K562 (cell line): ENCODE data around the gene PPP1R9A. TPM values are rescaled to one million over a fixed set of nuclear protein-coding genes. Genes with fewer than 3 reads are reported as not detected.

Experiments
- ATAC-seq: fragments of 200-7000 bp; cut with Tn5 transposase; 3 replicates; pipeline ENCODE4 v1.9.1; 2020; ENCODE audit warnings: moderate library complexity
- BruUV-seq: library from RNA; stranded (reverse); fragments of 400-500 nt; replicated peaks from 2 replicates; lab custom pipeline; 2021; lab: Mats Ljungman, UMichigan
- CTCF ChIA-PET: fragments of 300-600 bp; formaldehyde crosslinking; extraction: SDS; loops from one replicate; lab custom pipeline; 2021; ENCODE audit warnings: low intra/inter-chr PET ratio; lab: Yijun Ruan, JAX
- POLR2A ChIA-PET: fragments of 300-600, 350-650 bp; sonication (Branson Sonifier 250); formaldehyde crosslinking; extraction: SDS; loops from one replicate; lab custom pipeline; 2021; ENCODE audit warnings: antibody characterized with exemption, inconsistent platforms; lab: Yijun Ruan, JAX
- DNase-seq, 4 experiments: peaks; one replicate each; pipeline versions ENCODE4 v3.0.0 to v3.0.0-alpha.2; 2011 to 2018; ENCODE audit warnings: low spot score in 3 of 4, mixed read lengths in 3 of 4; ENCODE audit errors: extremely low read depth in 1 of 4
- FAIRE-seq: peaks from 2 replicates; lab custom pipeline; 2011; peaks lifted over from hg19 to GRCh38; lab: Jason Lieb, UNC
- H2AFZ ChIP-seq: 2 replicates; pipeline ENCODE4 v1.6.0; 2011; ENCODE audit warnings: low read depth, low read length, control low read depth, inconsistent platforms
- H3K27ac ChIP-seq: fragments of 200-600 bp; 3 replicates; pipeline ENCODE4 v1.8.0; 2011; ENCODE audit warnings: low read depth, mild to moderate bottlenecking, control low read depth, inconsistent platforms, low read length, moderate library complexity, mixed read lengths; ENCODE audit errors: extremely low read depth
- H3K27me3 ChIP-seq, 2 experiments: fragments of 300-600 bp in 1 of 2; 2 replicates in 1 of 2; 3 replicates in 1 of 2; pipeline versions ENCODE4 v1.6.0 to v1.8.0; 2011; ENCODE audit warnings: inconsistent platforms in 2 of 2, low read length in 2 of 2, mild to moderate bottlenecking in 1 of 2, mixed read lengths in 1 of 2, moderate library complexity in 1 of 2; ENCODE audit not compliant: control insufficient read depth in 2 of 2, insufficient read depth in 2 of 2
- H3K36me3 ChIP-seq: fragments of 300-600 bp; 3 replicates; pipeline ENCODE4 v1.8.0; 2011; ENCODE audit warnings: mild to moderate bottlenecking, low read length, inconsistent platforms; ENCODE audit not compliant: control insufficient read depth, insufficient read depth
- H3K4me1 ChIP-seq, 2 experiments: fragments of 200-600 bp in 1 of 2; replicated peaks in 1 of 2; 2 replicates in 1 of 2; 3 replicates in 1 of 2; pipeline versions ENCODE4 v1.5.1 to v1.8.0; 2011; ENCODE audit warnings: inconsistent platforms in 2 of 2, low read length in 2 of 2, mild to moderate bottlenecking in 1 of 2, mixed read lengths in 1 of 2, moderate library complexity in 1 of 2; ENCODE audit not compliant: control insufficient read depth in 2 of 2, insufficient read depth in 2 of 2
- H3K4me2 ChIP-seq: 2 replicates; pipeline ENCODE4 v1.6.1; 2011; ENCODE audit warnings: low read length, control low read depth, inconsistent platforms, mixed read lengths; ENCODE audit not compliant: insufficient read depth
- H3K4me3 ChIP-seq: fragments of 200-600 bp; sonication (generic), shearing (Covaris generic); 2 replicates; pipeline ENCODE4 v1.5.1; 2016; ENCODE audit warnings: control low read depth, inconsistent platforms
- H3K79me2 ChIP-seq: fragments of 200-600 bp; 3 replicates; pipeline ENCODE4 v1.8.0; 2011; ENCODE audit warnings: low read length, inconsistent platforms; ENCODE audit not compliant: control insufficient read depth, insufficient read depth
- H3K9ac ChIP-seq, 2 experiments: 2 replicates each; pipeline versions ENCODE4 v1.6.0 to v1.6.1; 2011; ENCODE audit warnings: low read depth in 2 of 2, low read length in 2 of 2, control low read depth in 1 of 2, inconsistent platforms in 1 of 2, mild to moderate bottlenecking in 1 of 2, mixed read lengths in 1 of 2; ENCODE audit not compliant: insufficient read depth in 1 of 2
- H3K9me1 ChIP-seq: one replicate; pipeline ENCODE4 v1.6.0; 2011; ENCODE audit warnings: inconsistent platforms, mild to moderate bottlenecking, low read length, moderate library complexity; ENCODE audit not compliant: control insufficient read depth, insufficient read depth
- H3K9me3 ChIP-seq: replicated peaks from 2 replicates; pipeline ENCODE4 v1.5.1; 2011; ENCODE audit warnings: low read depth, low read length, inconsistent platforms; ENCODE audit not compliant: control insufficient read depth, insufficient read depth
- H4K20me1 ChIP-seq: replicated peaks from 2 replicates; pipeline ENCODE4 v1.6.1; 2011; ENCODE audit warnings: low read length, inconsistent platforms, mixed read lengths; ENCODE audit not compliant: control insufficient read depth, insufficient read depth
- ARID3A ChIP-seq: IDR thresholded peaks from 2 replicates; pipeline ENCODE4 v1.6.1; 2012; ENCODE audit warnings: low read depth, low read length, improper control_type of control experiment, borderline replicate concordance
- BRCA1 ChIP-seq, 2 experiments: fragments of 450-650 bp in 1 of 2; sonication (generic) in 1 of 2; formaldehyde crosslinking in 1 of 2; IDR thresholded peaks; 2 replicates each; pipeline versions ENCODE4 v1.5.0 to v1.6.1; 2017 to 2020; ENCODE audit warnings: mild to moderate bottlenecking in 1 of 2, missing genetic modification reagents in 1 of 2
- BRF2 ChIP-seq: IDR thresholded peaks from 3 replicates; pipeline ENCODE4 v1.6.1; 2011; ENCODE audit warnings: borderline replicate concordance, mild to moderate bottlenecking; ENCODE audit not compliant: insufficient read length, insufficient read depth
- EHMT2 ChIP-seq: fragments of 450-650 bp; IDR thresholded peaks from 2 replicates; pipeline ENCODE4 v1.6.1; 2018; ENCODE audit warnings: antibody characterized with exemption
- FOXK2 ChIP-seq, 2 experiments: fragments of 450-650 bp; IDR thresholded peaks in 1 of 2; conservative IDR thresholded peaks in 1 of 2; 2 replicates each; pipeline ENCODE4 v1.6.1; 2016; ENCODE audit warnings: low read depth in 2 of 2, mild to moderate bottlenecking in 1 of 2
- HDAC8 ChIP-seq: fragments of 450-650 bp; IDR thresholded peaks from 2 replicates; pipeline ENCODE4 v1.6.1; 2016; ENCODE audit warnings: mild to moderate bottlenecking, missing genetic modification characterization, moderate library complexity, missing compliant biosample characterization
- HMG20A ChIP-seq: fragments of 450-650 bp; formaldehyde crosslinking; conservative IDR thresholded peaks from 2 replicates; pipeline ENCODE4 v1.4.0; 2020; ENCODE audit warnings: mild to moderate bottlenecking, mixed read lengths
- HOXB6 ChIP-seq: fragments of 250-450 bp; sonication (Bioruptor Pico); IDR thresholded peaks from 2 replicates; pipeline ENCODE4 v1.5.1; 2022; ENCODE audit warnings: mild to moderate bottlenecking, borderline replicate concordance
- MAFF ChIP-seq: IDR thresholded peaks from 2 replicates; pipeline ENCODE4 v1.6.1; 2012; ENCODE audit warnings: low read length, improper control_type of control experiment
- PKNOX1 ChIP-seq: fragments of 450-650 bp; IDR thresholded peaks from 2 replicates; pipeline ENCODE4 v1.6.1; 2016
- RB1 ChIP-seq: fragments of 450-650 bp; IDR thresholded peaks from 2 replicates; pipeline ENCODE4 v1.6.1; 2017; ENCODE audit warnings: low read depth, mild to moderate bottlenecking
- RBFOX2 ChIP-seq: fragments of 200-400 bp; formaldehyde crosslinking; IDR thresholded peaks from 2 replicates; pipeline ENCODE4 v1.6.1; 2017; ENCODE audit warnings: low read depth, mild to moderate bottlenecking, low read length, moderate library complexity
- RFX5 ChIP-seq: IDR thresholded peaks from 2 replicates; pipeline ENCODE4 v1.6.1; 2011; ENCODE audit warnings: low read depth, mild to moderate bottlenecking, improper control_type of control experiment, low read length
- SREBF2 ChIP-seq: sonication (generic); formaldehyde crosslinking; IDR thresholded peaks from 2 replicates; pipeline ENCODE4 v1.4.0; 2020; ENCODE audit warnings: mild to moderate bottlenecking, missing genetic modification reagents
- TCF7 ChIP-seq: sonication (generic); IDR thresholded peaks from 2 replicates; pipeline ENCODE4 v1.6.1; 2016; ENCODE audit warnings: antibody characterized with exemption, borderline replicate concordance
- TEAD1 ChIP-seq, 2 experiments: fragments of 450-650 bp in 1 of 2; sonication (generic) in 1 of 2; formaldehyde crosslinking; IDR thresholded peaks; 2 replicates each; pipeline versions ENCODE4 v1.4.0 to v1.8.0; 2020 to 2022; ENCODE audit warnings: mild to moderate bottlenecking in 2 of 2, missing genetic modification reagents in 1 of 2
- ZNF253 ChIP-seq: fragments of 250-450 bp; sonication (Bioruptor Pico); conservative IDR thresholded peaks from 2 replicates; pipeline ENCODE4 v1.6.1; 2021; ENCODE audit warnings: mild to moderate bottlenecking
- WGBS: fragments of 100-300 bp; shearing (Covaris generic); methylation state at CpG from one replicate; pipeline ENCODE4 v1.1.6; 2016; ENCODE audit warnings: low coverage, mixed read lengths; ENCODE audit not compliant: insufficient coverage; ENCODE audit errors: missing lambda C conversion rate; 5-methylcytosine and 5-hydroxymethylcytosine counted together
- in situ Hi-C: fragments of 300-500 bp; cut with MboI; formaldehyde crosslinking; loops from 4 replicates; pipeline ENCODE4 v1.15.0; 2018; ENCODE audit warnings: inconsistent platforms, mixed read lengths
- intact Hi-C: fragments of 100-400 bp; cut with micrococcal nuclease; formaldehyde crosslinking; loops from 2 replicates; pipeline ENCODE4 v1.14.2; 2022
- polyA plus RNA-seq, 8 experiments: library from polyadenylated mRNA; depleted of rRNA in 4 of 8; stranded (reverse) in 5 of 8; unstranded in 3 of 8; fragments of >200 nt; fragmentation: Nextera tagmentation in 2 of 8; fragmentation: Illumina TruSeq in 1 of 8; extraction: Ambion mirVana in 2 of 8; extraction: Trizol in 1 of 8; gene quantifications; 2 replicates each; pipeline versions ENCODE4 v1.2.1 to v1.2.3, GENCODE V29; 2011 to 2014; ENCODE audit warnings: inconsistent platforms in 1 of 8, missing spikeins in 1 of 8
- total RNA-seq, 7 experiments: library from RNA; depleted of rRNA in 6 of 7; stranded (reverse); fragments of >200 nt in 6 of 7; fragmentation: Illumina TruSeq in 2 of 7; extraction: Trizol in 2 of 7; gene quantifications; 2 replicates each; pipeline versions ENCODE4 v1.2.1 to v1.2.3, GENCODE V29; 2011 to 2021; ENCODE audit warnings: low replicate concordance in 1 of 7

Gene PPP1R9A
- total and polyA plus RNA-seq, 9 of the 15 experiments (the other 6 are each of a cell fraction or from before 2014, with no cell fraction given), result 0.24 TPM; not detected in 8

- TF ChIP-seq ARID3A, result no peak
These were observed 18.8 kb upstream of the PPP1R9A start (continued) for GRCh38 chr7:94888551-94888950.

- Histone ChIP-seq H3K27me3 (no peaks in the 10 kb centered on the region; a peak in 1 of 5 replicates), H3K9ac (no peak overlapping the region), H4K20me1 (no peaks in the 10 kb centered on the region), H3K4me2 (no peak overlapping the region), H3K9me1 (no peaks in the 10 kb centered on the region), H3K36me3 (no peaks in the 10 kb centered on the region), H3K79me2 (no peaks in the 10 kb centered on the region), H3K4me3 (no peak overlapping the region), H3K4me1 (no peaks in the 10 kb centered on the region), H2AFZ (no peak overlapping the region), H3K27ac (no peak overlapping the region), H3K9me3 (no peaks in the 10 kb centered on the region)
- DNase-seq (no peak), ATAC-seq (no peak), FAIRE-seq (no peak)
- ChIA-PET POLR2A (no interaction called here), CTCF (no interaction called here)
- no TSS peak for BruUV-seq
- intact Hi-C loops (no loop called here), in situ Hi-C loops (no loop called here)
- WGBS, result 3% methylated on average over 2 of the region's 2 CpGs
- no peak for TF ChIP-seq BRCA1 (IDR thresholded peaks at IDR 0.05)
- TF ChIP-seq BRCA1 (CRISPR knock-in tag; IDR thresholded peaks at IDR 0.05), result no peak
- TF ChIP-seq EHMT2, result no peak
- TF ChIP-seq FOXK2 (conservative IDR thresholded peaks at IDR 0.05 in 1 of 2, IDR thresholded peaks at IDR 0.05 in 1 of 2; ENCODE audit: low read depth in 2 of 2), result no peak
- no peak for TF ChIP-seq BRF2
- TF ChIP-seq ZNF253 (CRISPR knock-in tag), result no peak
- no peak for TF ChIP-seq HOXB6 (CRISPR knock-in tag)
- no peak for TF ChIP-seq TEAD1 (CRISPR knock-in tag; IDR thresholded peaks at IDR 0.05)
- no peak for TF ChIP-seq SREBF2
- no peak for TF ChIP-seq HDAC8 (tag)
- TF ChIP-seq RB1, result no peak
- no peak for TF ChIP-seq RFX5
- no peak for TF ChIP-seq TCF7
- TF ChIP-seq RBFOX2, result no peak
- no peak for TF ChIP-seq PKNOX1
- no peak for TF ChIP-seq HMG20A (CRISPR knock-in tag)
- no peak for TF ChIP-seq MAFF
These were observed 18.3 kb upstream of the PPP1R9A start for GRCh38 chr7:94888995-94889523.
